Activated CD8-positive, alpha-beta memory T cell treated with anti-CD3 and anti-CD28 coated beads for 36 hours (primary cell): ENCODE data around the gene CERS6. TPM values are rescaled to one million over a fixed set of nuclear protein-coding genes. Genes with fewer than 3 reads are reported as not detected.

Experiments used
- CTCF ChIA-PET: fragments of 350-600 bp; sonication (Branson Sonifier 250); formaldehyde crosslinking; loops from one replicate; lab custom pipeline; 2021; ENCODE audit warnings: antibody characterized with exemption; lab: Charles Lee
- POLR2A ChIA-PET: fragments of 350-600 bp; sonication (Branson Sonifier 250); formaldehyde crosslinking; loops from one replicate; lab custom pipeline; 2021; ENCODE audit warnings: antibody characterized with exemption; lab: Charles Lee
- total RNA-seq, 2 experiments: library from RNA; stranded (reverse); gene quantifications; one replicate each; pipeline ENCODE4 v1.2.3, GENCODE V29; 2021

The CERS6 gene
- total RNA-seq, 2 experiments from 2014 or later: 9.4 to 9.5 TPM

GRCh38 chr2:168611896-168612650 is 156.0 kb downstream of the CERS6 start:
- ChIA-PET CTCF (interaction anchor here (0.6 kb wide), 1 partner anchor 344 kb away, joined by 3 read pairs; no protein-coding TSS in a partner anchor), POLR2A (no interaction called here)

DNA sequence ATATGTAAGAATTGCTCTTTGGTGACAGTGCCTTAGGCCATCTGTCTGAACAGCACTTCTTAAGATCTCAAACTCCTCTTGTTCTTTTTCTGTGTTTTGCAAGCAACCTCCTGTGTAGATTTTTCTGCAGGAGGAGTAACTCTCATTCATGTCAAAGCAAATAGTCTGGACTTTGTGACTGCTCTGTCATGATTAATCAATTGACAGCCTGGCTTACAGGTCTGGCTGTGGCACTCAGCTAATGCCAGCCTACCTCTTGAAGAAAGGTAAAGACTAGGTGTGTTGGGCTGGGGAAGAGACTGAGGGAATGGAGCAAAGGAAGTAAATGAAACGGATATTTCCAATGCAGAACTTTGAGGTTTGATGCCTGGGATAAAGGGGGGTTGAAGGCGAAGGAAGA is 156.6 kb downstream of the CERS6 start:
- CTCF ChIA-PET: interaction anchor here (0.6 kb wide), 1 partner anchor 344 kb away, joined by 3 read pairs; no protein-coding TSS in a partner anchor

GRCh38 chr2:168613551-168613950 is 157.5 kb downstream of the CERS6 start:
- ChIA-PET CTCF (no interaction called here), POLR2A (no interaction called here)

More for the DNA sequence above, 156.6 kb downstream of the CERS6 start:
- POLR2A ChIA-PET: no interaction called here

- CTCF ChIA-PET: no interaction called here
- POLR2A ChIA-PET: no interaction called here
Observed at GRCh38 chr2:168614172-168615018, 158.3 kb downstream of the CERS6 start.

DNA sequence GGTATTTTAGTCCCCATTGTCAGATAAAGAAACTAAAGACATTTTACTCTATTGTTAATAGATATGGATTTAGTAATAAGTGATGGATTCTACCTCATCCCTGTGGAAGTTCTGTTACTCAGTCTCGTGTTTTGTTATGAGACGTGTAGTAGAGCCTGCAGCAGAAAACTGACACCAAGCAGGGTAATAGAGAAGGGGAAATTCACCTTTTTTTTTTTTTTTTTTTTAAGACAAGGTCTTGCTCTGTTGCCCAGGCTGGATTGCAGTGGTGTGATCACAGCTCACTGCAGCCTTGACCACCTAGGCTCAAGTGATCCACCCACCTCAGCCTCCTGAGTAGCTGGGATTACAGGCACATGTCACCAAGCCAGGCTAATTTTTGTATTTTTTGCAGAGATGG is 164.5 kb downstream of the CERS6 start:
- CTCF ChIA-PET: no interaction called here
- POLR2A ChIA-PET: no interaction called here

- ChIA-PET POLR2A (no interaction called here), CTCF (no interaction called here)
Observed at GRCh38 chr2:168622559-168622958, 166.5 kb downstream of the CERS6 start.

GRCh38 chr2:168624028-168624427 is 168.0 kb downstream of the CERS6 start:
- CTCF ChIA-PET: no interaction called here

GRCh38 chr2:168626096-168626495 is 170.0 kb downstream of the CERS6 start:
- ChIA-PET POLR2A (no interaction called here), CTCF (no interaction called here)

More at GRCh38 chr2:168624028-168624427, 168.0 kb downstream of the CERS6 start:
- POLR2A ChIA-PET: no interaction called here

DNA sequence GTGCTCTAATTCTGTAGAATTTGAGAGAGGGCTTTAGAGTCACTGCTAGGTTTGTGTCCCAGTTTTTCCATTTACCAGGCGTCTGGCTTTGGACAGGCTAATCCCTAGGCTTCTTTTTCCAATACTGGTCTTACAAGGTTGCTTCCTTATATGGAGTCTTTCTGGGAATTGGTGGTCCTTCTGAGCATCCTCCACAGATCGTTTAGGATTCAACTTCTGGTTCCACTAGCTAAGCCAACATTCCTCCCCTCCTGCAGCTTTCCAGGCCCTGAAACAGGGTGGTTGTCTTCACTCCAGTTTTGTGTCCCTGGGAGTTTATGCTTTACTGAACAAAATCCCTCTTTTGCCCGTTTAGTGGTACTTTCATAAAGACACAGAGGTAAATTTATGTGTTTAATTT is 170.6 kb downstream of the CERS6 start:
- CTCF ChIA-PET: no interaction called here
- POLR2A ChIA-PET: no interaction called here

- ChIA-PET POLR2A (no interaction called here), CTCF (no interaction called here)
Observed at GRCh38 chr2:168632709-168633121, 176.6 kb downstream of the CERS6 start.

DNA sequence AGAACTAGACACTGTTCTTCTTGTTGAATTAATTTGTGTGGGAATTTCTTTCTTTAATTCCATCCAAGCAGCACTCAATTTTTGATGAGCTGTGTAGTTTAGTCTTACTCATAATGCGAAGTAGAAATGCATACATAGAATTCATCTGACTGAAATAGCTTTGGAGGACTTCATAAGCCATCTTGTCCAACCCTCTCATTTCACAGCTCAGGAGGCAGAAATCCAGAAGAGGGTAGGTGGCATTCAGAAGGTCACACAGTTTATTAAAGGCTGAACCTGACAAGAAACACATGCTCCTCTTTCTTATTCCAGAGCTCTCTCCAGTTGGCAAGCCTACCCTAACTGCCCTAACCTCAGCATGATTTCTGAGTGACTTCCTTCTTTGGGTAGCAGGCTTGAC is 177.1 kb downstream of the CERS6 start:
- CTCF ChIA-PET: no interaction called here
- POLR2A ChIA-PET: no interaction called here

- CTCF ChIA-PET: no interaction called here
Observed at GRCh38 chr2:168633895-168634294, 177.8 kb downstream of the CERS6 start.

DNA sequence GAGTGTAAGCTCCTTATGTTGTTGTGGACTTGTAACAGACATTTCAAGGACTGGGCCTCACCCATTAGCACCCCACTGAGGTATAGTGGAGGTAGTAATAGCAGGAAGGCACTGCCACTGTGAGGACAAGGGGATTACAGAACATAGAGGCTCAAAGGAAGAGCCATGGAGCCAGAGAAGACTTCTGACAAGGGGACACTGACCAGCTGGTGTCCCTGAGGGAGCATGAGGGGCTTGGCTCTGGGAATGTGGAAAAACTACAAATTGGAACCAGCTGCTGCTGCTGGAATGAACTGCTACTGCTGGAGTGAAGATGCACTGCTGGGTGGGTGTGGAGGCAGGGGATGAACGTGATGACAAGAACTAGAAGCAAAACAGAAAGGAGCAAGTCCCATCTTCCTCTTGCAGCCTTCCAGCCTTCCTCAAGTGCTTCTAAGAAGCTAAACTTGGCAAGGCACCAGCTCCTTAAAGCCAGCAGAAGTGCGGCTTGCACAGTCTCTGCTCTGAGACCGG is 179.0 kb downstream of the CERS6 start:
- CTCF ChIA-PET: no interaction called here
- POLR2A ChIA-PET: no interaction called here

More at GRCh38 chr2:168633895-168634294, 177.8 kb downstream of the CERS6 start:
- POLR2A ChIA-PET: no interaction called here

DNA sequence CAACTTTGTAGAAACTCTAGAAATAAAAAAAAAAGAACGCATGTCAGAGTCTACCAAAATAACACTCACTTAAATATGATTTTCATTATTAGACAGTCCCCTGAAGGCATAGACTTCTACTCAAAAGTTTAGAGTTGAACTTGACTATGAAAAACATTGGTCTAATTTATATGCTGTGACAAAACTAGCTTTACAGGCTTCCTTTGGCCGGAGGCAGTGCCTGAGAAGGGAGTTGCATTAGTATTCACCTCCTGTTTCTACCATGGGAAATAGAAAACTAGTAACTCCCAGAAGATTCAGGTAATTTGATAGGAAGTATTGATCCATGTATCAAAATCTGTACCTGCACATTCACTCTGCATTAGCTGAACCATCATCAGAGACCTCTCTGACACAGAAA is 182.9 kb downstream of the CERS6 start:
- CTCF ChIA-PET: no interaction called here
- POLR2A ChIA-PET: no interaction called here

- POLR2A ChIA-PET: no interaction called here
- CTCF ChIA-PET: no interaction called here
Observed at GRCh38 chr2:168639441-168639898, 183.4 kb downstream of the CERS6 start.

GRCh38 chr2:168640039-168640438 is 184.0 kb downstream of the CERS6 start:
- ChIA-PET CTCF (no interaction called here), POLR2A (no interaction called here)

GRCh38 chr2:168641636-168642035 is 185.6 kb downstream of the CERS6 start:
- POLR2A ChIA-PET: no interaction called here

DNA sequence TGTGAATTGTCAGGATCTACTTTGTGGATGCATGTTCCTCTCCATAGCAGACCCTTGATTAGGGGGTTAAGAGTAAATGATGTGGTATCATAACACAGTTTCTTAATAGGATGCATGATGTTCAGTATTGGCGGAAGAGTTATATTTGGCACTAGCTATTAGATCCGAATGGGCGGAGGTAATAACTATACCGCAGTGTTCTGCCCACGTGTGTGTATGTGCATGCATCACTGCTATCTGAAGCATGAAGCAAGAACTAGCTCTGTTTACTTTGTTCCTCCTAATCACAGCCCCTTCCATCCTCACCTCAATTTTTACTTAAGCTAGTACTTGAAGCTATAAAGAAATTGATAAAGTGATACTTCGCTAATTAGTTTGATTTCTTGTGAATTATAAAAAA is 186.8 kb downstream of the CERS6 start:
- POLR2A ChIA-PET: no interaction called here
- CTCF ChIA-PET: no interaction called here

More at GRCh38 chr2:168641636-168642035, 185.6 kb downstream of the CERS6 start:
- CTCF ChIA-PET: no interaction called here

DNA sequence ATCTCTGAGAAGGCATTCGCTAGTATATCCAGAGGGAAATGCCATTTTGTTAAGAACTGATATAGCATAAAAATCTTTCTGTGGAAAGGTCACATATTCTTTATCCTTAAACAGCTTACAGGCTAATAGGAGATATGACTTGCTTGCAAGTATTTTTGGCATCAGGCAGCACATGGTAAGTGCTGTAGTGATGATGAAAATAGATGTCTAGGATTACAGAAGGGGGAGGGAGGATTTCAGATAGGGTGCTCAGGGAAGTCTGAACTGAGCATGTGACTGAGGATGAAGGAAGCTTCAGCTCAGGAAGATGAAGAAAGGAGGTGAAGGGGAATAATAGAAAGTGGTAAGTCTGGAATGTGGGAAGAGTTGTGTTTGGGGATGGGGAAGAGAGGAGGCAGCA is 187.9 kb downstream of the CERS6 start:
- POLR2A ChIA-PET: no interaction called here
- CTCF ChIA-PET: no interaction called here

DNA sequence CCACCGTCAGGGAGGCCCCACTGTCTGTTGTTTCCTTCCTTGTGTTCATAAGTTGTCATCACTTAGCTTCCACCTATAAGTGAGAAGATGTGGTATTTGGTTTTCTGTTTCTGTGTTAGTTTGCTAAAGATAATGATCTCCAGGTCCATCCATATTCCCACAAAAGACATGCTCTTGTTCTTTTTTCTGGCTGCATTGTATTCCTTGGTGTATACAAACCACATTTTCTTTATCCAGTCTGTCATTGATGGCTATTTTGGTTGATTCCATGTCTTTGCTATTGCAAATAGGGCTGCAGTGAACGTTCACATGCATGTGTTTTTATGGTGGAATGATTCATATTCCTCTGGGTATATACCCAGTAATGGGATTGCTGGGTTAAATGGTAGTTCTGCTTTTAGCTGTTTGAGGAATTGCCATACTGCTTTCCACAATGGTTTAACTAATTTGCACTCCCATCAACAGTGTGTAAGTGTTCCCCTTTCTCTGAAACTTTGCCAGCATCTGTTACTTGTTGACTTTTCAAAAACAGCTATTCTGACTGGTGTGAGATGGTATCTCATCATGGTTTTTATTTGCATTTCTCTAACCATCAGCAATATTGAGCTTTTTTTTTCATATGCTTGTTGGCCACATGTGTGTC is 189.7 kb downstream of the CERS6 start:
- ChIA-PET POLR2A (no interaction called here), CTCF (no interaction called here)
